NT2/D1 (cell line): ENCODE measurements around the gene LRRC23.

ENCODE experiments used
- SUZ12 ChIP-seq: IDR thresholded peaks from 2 replicates; pipeline ENCODE4 v1.6.1; 2011; ENCODE audit not compliant: insufficient read length, insufficient read depth; ENCODE audit errors: extremely low read depth
- YY1 ChIP-seq: IDR thresholded peaks from 2 replicates; pipeline ENCODE4 v1.6.1; 2011; ENCODE audit not compliant: insufficient read length, insufficient read depth
- ZNF274 ChIP-seq: IDR thresholded peaks from 2 replicates; pipeline ENCODE4 v1.6.1; 2011; ENCODE audit warnings: mild to moderate bottlenecking, low read depth, low read length

- TF ChIP-seq ZNF274 (no peak), YY1 (no peak), SUZ12 (no peak)
These were observed 16.9 kb downstream of the LRRC23 start for GRCh38 chr12:6921539-6921938.
